ENCODE measurements around the gene SS18L1. TPM values are rescaled to one million over a fixed set of nuclear protein-coding genes. Genes with fewer than 3 reads are reported as not detected.
A peak's percentile ranks its signal among the peaks of the same experiment; 100 is the strongest.

The SS18L1 gene
- total and polyA plus RNA-seq, 3 donors from 2014 or later: 16.2 to 69.5 (median 54.6) TPM

- peak; percentile 96 for DNase-seq
- intact Hi-C loops (cut with DNase I; ENCODE audit: low total_unique reads): no loop called here
- peaks cover 23% of the 10 kb centered on the region for H3K4me1 ChIP-seq
- peak within 1 kb of the TSS; percentile 87 for H3K27ac ChIP-seq
- H3K27me3 ChIP-seq: no peaks in the 10 kb centered on the region
- no peaks in the 10 kb centered on the region for H3K9me3 ChIP-seq
- TF ChIP-seq POLR2A (IDR thresholded peaks at IDR 0.05) (peak; percentile 33), CTCF (IDR thresholded peaks at IDR 0.05) (peak in 1 of 3 experiments; percentile 13)
- peak within 1 kb of the TSS; percentile 93 to 97 for H3K4me3 ChIP-seq
- WGBS, 2 donors: 0 to 1% methylated on average over 25 to 96 of the region's 96 CpGs
- no peaks in the 10 kb centered on the region for H3K36me3 ChIP-seq (ENCODE audit: low read depth, missing control alignments)
These were observed 39.2 kb downstream of the SS18L1 start, which contains the start of gene MTG2 for GRCh38 chr20:62182469-62183425. TSS of gene MTG2 (plus strand) at chr20:62183028. CDS start at chr20:62193421, 10,393 bp downstream.

- no peak for DNase-seq
- H3K27me3 ChIP-seq: no peaks in the 10 kb centered on the region
- WGBS, 2 donors: 20% methylated on average over 25 of the region's 25 CpGs
- peak overlapping the region; percentile 93 to 97 for H3K4me3 ChIP-seq
- peak overlapping the region; percentile 87 for H3K27ac ChIP-seq
- H3K9me3 ChIP-seq: no peaks in the 10 kb centered on the region
- H3K36me3 ChIP-seq (ENCODE audit: low read depth, missing control alignments): no peaks in the 10 kb centered on the region
- peaks cover 23% of the 10 kb centered on the region for H3K4me1 ChIP-seq
- intact Hi-C loops (cut with DNase I; ENCODE audit: low total_unique reads): no loop called here
- TF ChIP-seq POLR2A (IDR thresholded peaks at IDR 0.05) (no peak), CTCF (IDR thresholded peaks at IDR 0.05) (no peak)
These were observed 40.0 kb downstream of the SS18L1 start for GRCh38 chr20:62183426-62184142.

GRCh38 chr20:62186096-62186426 lies 42.5 kb downstream of the SS18L1 start:
- DNase-seq: no peak
- Histone ChIP-seq H3K4me1 (peaks cover 23% of the 10 kb centered on the region), H3K4me3 (no peak overlapping the region), H3K36me3 (ENCODE audit: low read depth, missing control alignments) (no peaks in the 10 kb centered on the region), H3K27ac (no peak overlapping the region), H3K27me3 (no peaks in the 10 kb centered on the region), H3K9me3 (no peaks in the 10 kb centered on the region)
- WGBS, 2 donors: 67 to 79% methylated on average over 3 of the region's 3 CpGs
- no peak for TF ChIP-seq CTCF (IDR thresholded peaks at IDR 0.05)
- TF ChIP-seq POLR2A (IDR thresholded peaks at IDR 0.05): no peak
- intact Hi-C loops (cut with DNase I; ENCODE audit: low total_unique reads): no loop called here

- intact Hi-C loops (cut with DNase I; ENCODE audit: low total_unique reads): no loop called here
- DNase-seq: no peak
- H3K27ac ChIP-seq: no peak overlapping the region
These were observed 43.6 kb downstream of the SS18L1 start for GRCh38 chr20:62186887-62187866.

More at GRCh38 chr20:62186887-62187866, 43.6 kb downstream of the SS18L1 start:
- no peak for TF ChIP-seq POLR2A (IDR thresholded peaks at IDR 0.05)
- no peak for TF ChIP-seq CTCF (IDR thresholded peaks at IDR 0.05)
- Histone ChIP-seq H3K9me3 (no peaks in the 10 kb centered on the region), H3K27me3 (no peaks in the 10 kb centered on the region), H3K4me3 (no peak overlapping the region), H3K4me1 (peaks cover 20% of the 10 kb centered on the region), H3K36me3 (ENCODE audit: low read depth, missing control alignments) (no peaks in the 10 kb centered on the region)
- WGBS, 2 donors: 58 to 65% methylated on average over 13 of the region's 13 CpGs

Data from testis (tissue), 3 donors.